Measurements from ENCODE around the gene BTNL8. TPM values are rescaled to one million over a fixed set of nuclear protein-coding genes. Genes with fewer than 3 reads are reported as not detected.

The BTNL8 gene
- polyA plus RNA-seq, 3 donors = 0.13 to 0.50 (median 0.13) TPM

GRCh38 chr5:180853121-180853847 lies 45.7 kb upstream of the BTNL8 start:
- H3K9ac ChIP-seq (ENCODE audit: insufficient read depth, low read length, poor library complexity, severe bottlenecking) = no peak overlapping the region
- H3K4me1 ChIP-seq (ENCODE audit: control insufficient read depth in 1 of 2, insufficient read depth in 2 of 2, low read length in 2 of 2) = no peaks in the 10 kb centered on the region
- no peak overlapping the region for H2AFZ ChIP-seq (ENCODE audit: insufficient read depth, low read depth, low read length, poor library complexity, severe bottlenecking)
- H3K27ac Mint-ChIP-seq = no peak overlapping the region
- peaks cover under 1% of the 10 kb centered on the region for H3K79me2 ChIP-seq (ENCODE audit: insufficient read depth, low read length)
- DNase-seq = no peak
- no peaks in the 10 kb centered on the region for H4K20me1 ChIP-seq (ENCODE audit: insufficient read depth, low read length)
- H3K9me3 ChIP-seq (replicated peaks in 1 of 2; ENCODE audit: control insufficient read depth in 1 of 2, insufficient read depth in 1 of 2, low read length in 2 of 2) = peaks cover 24 to 43% of the 10 kb centered on the region in 2 donors
- H3K36me3 Mint-ChIP-seq = peaks cover 44 to 58% of the 10 kb centered on the region in 2 donors
- H3K36me3 ChIP-seq (replicated peaks in 1 of 2; ENCODE audit: control insufficient read depth in 1 of 2, insufficient read depth in 2 of 2, low read length in 2 of 2) = peaks cover 31 to 58% of the 10 kb centered on the region in 2 donors
- H3K9me3 Mint-ChIP-seq = peaks cover 27 to 41% (median 38%) of the 10 kb centered on the region in 7 donors
- H3K27ac ChIP-seq (ENCODE audit: low read depth in 1 of 2, low read length in 2 of 2) = no peak overlapping the region
- no peak overlapping the region for H3K4me2 ChIP-seq (replicated peaks; ENCODE audit: extremely low read depth, low read length, poor library complexity, severe bottlenecking)
- no peak overlapping the region for H3K4me3 Mint-ChIP-seq
- TF ChIP-seq, protein P1, sequence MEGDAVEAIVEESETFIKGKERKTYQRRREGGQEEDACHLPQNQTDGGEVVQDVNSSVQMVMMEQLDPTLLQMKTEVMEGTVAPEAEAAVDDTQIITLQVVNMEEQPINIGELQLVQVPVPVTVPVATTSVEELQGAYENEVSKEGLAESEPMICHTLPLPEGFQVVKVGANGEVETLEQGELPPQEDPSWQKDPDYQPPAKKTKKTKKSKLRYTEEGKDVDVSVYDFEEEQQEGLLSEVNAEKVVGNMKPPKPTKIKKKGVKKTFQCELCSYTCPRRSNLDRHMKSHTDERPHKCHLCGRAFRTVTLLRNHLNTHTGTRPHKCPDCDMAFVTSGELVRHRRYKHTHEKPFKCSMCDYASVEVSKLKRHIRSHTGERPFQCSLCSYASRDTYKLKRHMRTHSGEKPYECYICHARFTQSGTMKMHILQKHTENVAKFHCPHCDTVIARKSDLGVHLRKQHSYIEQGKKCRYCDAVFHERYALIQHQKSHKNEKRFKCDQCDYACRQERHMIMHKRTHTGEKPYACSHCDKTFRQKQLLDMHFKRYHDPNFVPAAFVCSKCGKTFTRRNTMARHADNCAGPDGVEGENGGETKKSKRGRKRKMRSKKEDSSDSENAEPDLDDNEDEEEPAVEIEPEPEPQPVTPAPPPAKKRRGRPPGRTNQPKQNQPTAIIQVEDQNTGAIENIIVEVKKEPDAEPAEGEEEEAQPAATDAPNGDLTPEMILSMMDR (IDR thresholded peaks at IDR 0.05) = no peak
- no peak overlapping the region for H3K4me3 ChIP-seq (replicated peaks in 1 of 3; ENCODE audit: low read depth in 2 of 3, low read length in 3 of 3)
- H3K27me3 ChIP-seq (ENCODE audit: control insufficient read depth in 2 of 2, insufficient read depth in 2 of 2, low read length in 2 of 2) = no peaks in the 10 kb centered on the region
- WGBS (ENCODE audit: insufficient coverage) = 60% methylated on average over 3 of the region's 13 CpGs
- H3K27me3 Mint-ChIP-seq (ENCODE audit: low read depth in 3 of 3) = no peaks in the 10 kb centered on the region
- intact Hi-C loops (cut with micrococcal nuclease) = no loop called here
- H3K4me1 Mint-ChIP-seq = no peaks in the 10 kb centered on the region

GRCh38 chr5:180853848-180854176 lies 45.1 kb upstream of the BTNL8 start:
- Mint-ChIP-seq H3K27me3 (ENCODE audit: low read depth in 3 of 3) (no peaks in the 10 kb centered on the region), H3K9me3 (peaks cover 23 to 36% (median 34%) of the 10 kb centered on the region in 7 donors), H3K4me1 (no peaks in the 10 kb centered on the region), H3K36me3 (peaks cover 41 to 63% of the 10 kb centered on the region in 2 donors), H3K4me3 (no peak overlapping the region), H3K27ac (no peak overlapping the region)
- Histone ChIP-seq H3K36me3 (replicated peaks in 1 of 2; ENCODE audit: control insufficient read depth in 1 of 2, insufficient read depth in 2 of 2, low read length in 2 of 2) (peaks cover 31 to 52% of the 10 kb centered on the region in 2 donors), H4K20me1 (ENCODE audit: insufficient read depth, low read length) (no peaks in the 10 kb centered on the region), H3K9me3 (replicated peaks in 1 of 2; ENCODE audit: control insufficient read depth in 1 of 2, insufficient read depth in 1 of 2, low read length in 2 of 2) (peaks cover 21 to 38% of the 10 kb centered on the region in 2 donors), H3K9ac (ENCODE audit: insufficient read depth, low read length, poor library complexity, severe bottlenecking) (no peak overlapping the region), H3K27me3 (ENCODE audit: control insufficient read depth in 2 of 2, insufficient read depth in 2 of 2, low read length in 2 of 2) (no peaks in the 10 kb centered on the region), H3K79me2 (ENCODE audit: insufficient read depth, low read length) (peaks cover 6% of the 10 kb centered on the region), H3K4me2 (replicated peaks; ENCODE audit: extremely low read depth, low read length, poor library complexity, severe bottlenecking) (no peak overlapping the region), H2AFZ (ENCODE audit: insufficient read depth, low read depth, low read length, poor library complexity, severe bottlenecking) (no peak overlapping the region), H3K27ac (ENCODE audit: low read depth in 1 of 2, low read length in 2 of 2) (no peak overlapping the region), H3K4me3 (replicated peaks in 1 of 3; ENCODE audit: low read depth in 2 of 3, low read length in 3 of 3) (no peak overlapping the region), H3K4me1 (ENCODE audit: control insufficient read depth in 1 of 2, insufficient read depth in 2 of 2, low read length in 2 of 2) (no peaks in the 10 kb centered on the region)
- no peak for DNase-seq
- TF ChIP-seq, protein P1 (IDR thresholded peaks at IDR 0.05) = no peak
- WGBS (ENCODE audit: insufficient coverage) = no CpG with 5 or more reads among the region's 1 CpG
- intact Hi-C loops (cut with micrococcal nuclease) = no loop called here
